HEK293 (cell line): ENCODE results near the gene SLC25A36.

ENCODE experiments used
- FEZF1 ChIP-seq: fragments of 450-650 bp; formaldehyde crosslinking; IDR thresholded peaks from 2 replicates; pipeline ENCODE4 v1.5.1; 2016; ENCODE audit warnings: missing biosample characterization, missing genetic modification characterization
- GFI1B ChIP-seq: fragments of 450-650 bp; formaldehyde crosslinking; IDR thresholded peaks from 2 replicates; pipeline ENCODE4 v1.5.1; 2016; ENCODE audit warnings: missing biosample characterization, missing genetic modification characterization
- GLI2 ChIP-seq: fragments of 450-650 bp; formaldehyde crosslinking; IDR thresholded peaks from 2 replicates; pipeline ENCODE4; 2017; ENCODE audit warnings: missing biosample characterization, missing genetic modification characterization, low read depth, borderline replicate concordance
- KLF16 ChIP-seq: fragments of 450-650 bp; formaldehyde crosslinking; IDR thresholded peaks from 2 replicates; pipeline ENCODE4 v1.5.1; 2017; ENCODE audit warnings: missing biosample characterization, missing genetic modification characterization
- KLF8 ChIP-seq: fragments of 450-650 bp; formaldehyde crosslinking; IDR thresholded peaks from 2 replicates; pipeline ENCODE4 v1.5.1; 2016; ENCODE audit warnings: missing biosample characterization, missing genetic modification characterization
- SCRT2 ChIP-seq: fragments of 450-650 bp; formaldehyde crosslinking; IDR thresholded peaks from 2 replicates; pipeline ENCODE4 v1.5.1; 2016; ENCODE audit warnings: missing biosample characterization, missing genetic modification characterization
- SETDB1 ChIP-seq: IDR thresholded peaks from one replicate; pipeline ENCODE4 v1.6.1; 2017; ENCODE audit warnings: mild to moderate bottlenecking, low read length, moderate library complexity, mixed read lengths; ENCODE audit not compliant: insufficient read length
- ZBTB6 ChIP-seq: fragments of 450-650 bp; formaldehyde crosslinking; IDR thresholded peaks from 2 replicates; pipeline ENCODE4 v1.5.1; 2017; ENCODE audit warnings: missing biosample characterization, missing genetic modification characterization
- ZFP69B ChIP-seq: fragments of 450-650 bp; formaldehyde crosslinking; IDR thresholded peaks from 2 replicates; pipeline ENCODE4 v1.5.1; 2016; ENCODE audit warnings: missing biosample characterization, missing genetic modification characterization
- ZNF112 ChIP-seq: fragments of 450-650 bp; formaldehyde crosslinking; IDR thresholded peaks from 2 replicates; pipeline ENCODE4 v1.5.0; 2017; ENCODE audit warnings: missing biosample characterization, missing genetic modification characterization
- ZNF121 ChIP-seq: fragments of 450-650 bp; formaldehyde crosslinking; IDR thresholded peaks from 2 replicates; pipeline ENCODE4 v1.5.1; 2016; ENCODE audit warnings: missing biosample characterization, missing genetic modification characterization
- ZNF184 ChIP-seq: fragments of 450-650 bp; IDR thresholded peaks from 2 replicates; pipeline ENCODE4 v1.5.1; 2018; ENCODE audit warnings: missing biosample characterization, mild to moderate bottlenecking, missing genetic modification characterization
- ZNF19 ChIP-seq: fragments of 450-650 bp; formaldehyde crosslinking; IDR thresholded peaks from 2 replicates; pipeline ENCODE4; 2016; ENCODE audit warnings: missing biosample characterization, missing genetic modification characterization, low read depth
- ZNF2 ChIP-seq: fragments of 450-650 bp; formaldehyde crosslinking; IDR thresholded peaks from 2 replicates; pipeline ENCODE4 v1.5.1; 2016; ENCODE audit warnings: missing biosample characterization, missing genetic modification characterization
- ZNF24 ChIP-seq: fragments of 450-650 bp; formaldehyde crosslinking; IDR thresholded peaks from 2 replicates; pipeline ENCODE4 v1.5.1; 2016; ENCODE audit warnings: missing biosample characterization, missing genetic modification characterization
- ZNF274 ChIP-seq, 2 experiments: fragments of 200-500 bp in 1 of 2; fragments of 450-650 bp in 1 of 2; sonication (Bioruptor generic) in 1 of 2; formaldehyde crosslinking in 1 of 2; IDR thresholded peaks; 2 replicates each; pipeline versions ENCODE4 v1.5.1 to v1.6.1; 2014 to 2016; ENCODE audit warnings: borderline replicate concordance in 1 of 2, inconsistent platforms in 1 of 2, low read length in 1 of 2, missing biosample characterization in 1 of 2, missing genetic modification characterization in 1 of 2
- ZNF366 ChIP-seq: fragments of 450-650 bp; formaldehyde crosslinking; conservative IDR thresholded peaks from 2 replicates; pipeline ENCODE4 v1.5.1; 2016; ENCODE audit warnings: missing biosample characterization, missing genetic modification characterization
- ZNF529 ChIP-seq: fragments of 450-650 bp; formaldehyde crosslinking; IDR thresholded peaks from 2 replicates; pipeline ENCODE4 v1.5.1; 2017; ENCODE audit warnings: missing genetic modification characterization, missing biosample characterization; ENCODE audit not compliant: insufficient replicate concordance
- ZNF558 ChIP-seq: fragments of 450-650 bp; formaldehyde crosslinking; IDR thresholded peaks from 2 replicates; pipeline ENCODE4 v1.5.1; 2016; ENCODE audit warnings: missing biosample characterization, missing genetic modification characterization
- ZNF580 ChIP-seq: fragments of 450-650 bp; formaldehyde crosslinking; IDR thresholded peaks from 2 replicates; pipeline ENCODE4 v1.5.1; 2016; ENCODE audit warnings: missing biosample characterization, missing genetic modification characterization
- ZNF623 ChIP-seq: fragments of 450-650 bp; formaldehyde crosslinking; IDR thresholded peaks from 2 replicates; pipeline ENCODE4 v1.5.1; 2016; ENCODE audit warnings: missing biosample characterization, missing genetic modification characterization
- ZNF639 ChIP-seq: fragments of 450-650 bp; formaldehyde crosslinking; IDR thresholded peaks from 2 replicates; pipeline ENCODE4 v1.5.1; 2016; ENCODE audit warnings: missing biosample characterization, missing genetic modification characterization
- TF ChIP-seq, protein P1 (sequence below): fragments of 450-650 bp; formaldehyde crosslinking; IDR thresholded peaks from 2 replicates; pipeline ENCODE4 v1.5.1; 2016; ENCODE audit warnings: missing biosample characterization, missing genetic modification characterization
- TF ChIP-seq, protein P2 (sequence below): fragments of 450-650 bp; formaldehyde crosslinking; IDR thresholded peaks from 2 replicates; pipeline ENCODE4 v1.5.1; 2017; ENCODE audit warnings: missing biosample characterization, missing genetic modification characterization
- TF ChIP-seq, protein P3 (sequence below): fragments of 450-650 bp; formaldehyde crosslinking; IDR thresholded peaks from 2 replicates; pipeline ENCODE4 v1.5.1; 2017; ENCODE audit warnings: missing biosample characterization, missing genetic modification characterization
- TF ChIP-seq, protein P4 (sequence below): fragments of 450-650 bp; formaldehyde crosslinking; IDR thresholded peaks from 2 replicates; pipeline ENCODE4 v1.5.1; 2017; ENCODE audit warnings: missing biosample characterization, missing genetic modification characterization

The SLC25A36 gene

DNA sequence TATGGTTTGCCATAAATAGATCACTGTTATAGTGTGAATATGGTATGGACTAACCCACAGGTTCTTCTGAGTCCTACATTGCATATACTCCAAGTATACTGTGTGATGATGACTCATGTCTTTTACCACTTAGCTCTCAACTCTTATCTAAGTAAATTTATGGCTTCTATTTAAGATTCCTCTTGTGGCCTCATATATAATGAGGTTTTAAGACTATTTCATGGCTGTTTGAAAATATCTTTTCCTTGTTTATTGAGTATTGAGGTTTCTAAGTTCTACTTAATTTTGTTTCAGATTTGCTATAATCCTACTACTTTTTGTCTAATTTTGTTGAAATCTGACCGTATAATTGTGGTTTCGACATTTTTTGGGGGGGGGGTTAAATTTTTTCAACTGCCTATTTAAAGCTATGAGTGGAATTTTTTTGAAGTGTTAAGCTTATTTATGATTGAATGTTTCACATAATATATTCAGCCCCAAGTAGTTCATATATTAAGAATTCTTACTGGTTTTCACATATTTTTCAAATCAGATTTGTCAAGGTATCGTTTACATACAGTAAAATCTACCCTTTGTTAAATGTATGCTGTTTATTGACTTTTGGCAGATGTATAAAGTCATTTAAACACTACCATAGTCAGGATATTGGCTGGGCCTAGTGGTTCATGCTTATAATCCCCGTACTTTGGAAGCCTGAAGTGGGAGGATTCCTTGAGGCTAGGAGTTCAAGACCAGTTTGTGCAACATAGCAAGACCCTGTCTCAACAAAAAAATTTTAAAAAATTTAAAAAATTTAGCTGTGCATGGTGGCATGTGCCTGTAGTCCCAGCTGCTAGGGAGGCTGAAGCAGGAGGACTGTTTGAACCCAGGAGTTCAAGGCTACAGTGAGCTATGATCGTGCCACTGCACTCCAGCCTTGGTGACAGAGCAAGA lies 11.7 kb downstream of the SLC25A36 start (continued):
- TF ChIP-seq ZNF366 (tag by site-specific recombination) (peak; percentile 96), GFI1B (tag by site-specific recombination) (peak; percentile 95; the same call in 1 of the 2 replicates), ZNF580 (tag by site-specific recombination) (0 out of 2 replicates have a peak, but pooled peaks have one; percentile 34), ZBTB6 (no peak), ZNF623 (tag by site-specific recombination) (no peak), ZNF639 (tag by site-specific recombination) (peak; percentile 71; the same call in 1 of the 2 replicates), GLI2 (tag by site-specific recombination) (peak; percentile 77), ZNF121 (tag by site-specific recombination) (no peak), ZNF112 (tag by site-specific recombination) (no peak), ZNF558 (tag by site-specific recombination) (peak; percentile 66; the same call in 1 of the 2 replicates), ZNF274 (IDR thresholded peaks at IDR 0.05; ENCODE audit: low read length) (no peak), ZNF274 (tag by site-specific recombination; IDR thresholded peaks at IDR 0.05; ENCODE audit: borderline replicate concordance) (no peak), KLF16 (tag by site-specific recombination) (peak; percentile 38; the same call in 1 of the 2 replicates), ZNF2 (tag by site-specific recombination) (peak; percentile 28; the same call in 1 of the 2 replicates), FEZF1 (tag by site-specific recombination) (peak; percentile 87), KLF8 (tag by site-specific recombination) (peak; percentile 81), SETDB1 (no peak), ZNF19 (tag by site-specific recombination) (no peak), ZNF184 (0 out of 2 replicates have a peak, but pooled peaks have one; percentile 14), ZNF24 (tag by site-specific recombination) (peak; percentile 75), ZNF529 (tag by site-specific recombination) (no peak), SCRT2 (tag by site-specific recombination) (peak; percentile 90; the same call in 1 of the 2 replicates), ZFP69B (tag by site-specific recombination) (peak; percentile 55; the same call in 1 of the 2 replicates)
- TF ChIP-seq, protein P1, sequence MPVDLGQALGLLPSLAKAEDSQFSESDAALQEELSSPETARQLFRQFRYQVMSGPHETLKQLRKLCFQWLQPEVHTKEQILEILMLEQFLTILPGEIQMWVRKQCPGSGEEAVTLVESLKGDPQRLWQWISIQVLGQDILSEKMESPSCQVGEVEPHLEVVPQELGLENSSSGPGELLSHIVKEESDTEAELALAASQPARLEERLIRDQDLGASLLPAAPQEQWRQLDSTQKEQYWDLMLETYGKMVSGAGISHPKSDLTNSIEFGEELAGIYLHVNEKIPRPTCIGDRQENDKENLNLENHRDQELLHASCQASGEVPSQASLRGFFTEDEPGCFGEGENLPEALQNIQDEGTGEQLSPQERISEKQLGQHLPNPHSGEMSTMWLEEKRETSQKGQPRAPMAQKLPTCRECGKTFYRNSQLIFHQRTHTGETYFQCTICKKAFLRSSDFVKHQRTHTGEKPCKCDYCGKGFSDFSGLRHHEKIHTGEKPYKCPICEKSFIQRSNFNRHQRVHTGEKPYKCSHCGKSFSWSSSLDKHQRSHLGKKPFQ (tag by site-specific recombination) = peak; percentile 97
- TF ChIP-seq, protein P2, sequence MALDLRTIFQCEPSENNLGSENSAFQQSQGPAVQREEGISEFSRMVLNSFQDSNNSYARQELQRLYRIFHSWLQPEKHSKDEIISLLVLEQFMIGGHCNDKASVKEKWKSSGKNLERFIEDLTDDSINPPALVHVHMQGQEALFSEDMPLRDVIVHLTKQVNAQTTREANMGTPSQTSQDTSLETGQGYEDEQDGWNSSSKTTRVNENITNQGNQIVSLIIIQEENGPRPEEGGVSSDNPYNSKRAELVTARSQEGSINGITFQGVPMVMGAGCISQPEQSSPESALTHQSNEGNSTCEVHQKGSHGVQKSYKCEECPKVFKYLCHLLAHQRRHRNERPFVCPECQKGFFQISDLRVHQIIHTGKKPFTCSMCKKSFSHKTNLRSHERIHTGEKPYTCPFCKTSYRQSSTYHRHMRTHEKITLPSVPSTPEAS = peak; percentile 36; the same call in 1 of the 2 replicates
- TF ChIP-seq, protein P3, sequence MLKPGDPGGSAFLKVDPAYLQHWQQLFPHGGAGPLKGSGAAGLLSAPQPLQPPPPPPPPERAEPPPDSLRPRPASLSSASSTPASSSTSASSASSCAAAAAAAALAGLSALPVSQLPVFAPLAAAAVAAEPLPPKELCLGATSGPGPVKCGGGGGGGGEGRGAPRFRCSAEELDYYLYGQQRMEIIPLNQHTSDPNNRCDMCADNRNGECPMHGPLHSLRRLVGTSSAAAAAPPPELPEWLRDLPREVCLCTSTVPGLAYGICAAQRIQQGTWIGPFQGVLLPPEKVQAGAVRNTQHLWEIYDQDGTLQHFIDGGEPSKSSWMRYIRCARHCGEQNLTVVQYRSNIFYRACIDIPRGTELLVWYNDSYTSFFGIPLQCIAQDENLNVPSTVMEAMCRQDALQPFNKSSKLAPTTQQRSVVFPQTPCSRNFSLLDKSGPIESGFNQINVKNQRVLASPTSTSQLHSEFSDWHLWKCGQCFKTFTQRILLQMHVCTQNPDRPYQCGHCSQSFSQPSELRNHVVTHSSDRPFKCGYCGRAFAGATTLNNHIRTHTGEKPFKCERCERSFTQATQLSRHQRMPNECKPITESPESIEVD = peak; percentile 100
- TF ChIP-seq, protein P4, sequence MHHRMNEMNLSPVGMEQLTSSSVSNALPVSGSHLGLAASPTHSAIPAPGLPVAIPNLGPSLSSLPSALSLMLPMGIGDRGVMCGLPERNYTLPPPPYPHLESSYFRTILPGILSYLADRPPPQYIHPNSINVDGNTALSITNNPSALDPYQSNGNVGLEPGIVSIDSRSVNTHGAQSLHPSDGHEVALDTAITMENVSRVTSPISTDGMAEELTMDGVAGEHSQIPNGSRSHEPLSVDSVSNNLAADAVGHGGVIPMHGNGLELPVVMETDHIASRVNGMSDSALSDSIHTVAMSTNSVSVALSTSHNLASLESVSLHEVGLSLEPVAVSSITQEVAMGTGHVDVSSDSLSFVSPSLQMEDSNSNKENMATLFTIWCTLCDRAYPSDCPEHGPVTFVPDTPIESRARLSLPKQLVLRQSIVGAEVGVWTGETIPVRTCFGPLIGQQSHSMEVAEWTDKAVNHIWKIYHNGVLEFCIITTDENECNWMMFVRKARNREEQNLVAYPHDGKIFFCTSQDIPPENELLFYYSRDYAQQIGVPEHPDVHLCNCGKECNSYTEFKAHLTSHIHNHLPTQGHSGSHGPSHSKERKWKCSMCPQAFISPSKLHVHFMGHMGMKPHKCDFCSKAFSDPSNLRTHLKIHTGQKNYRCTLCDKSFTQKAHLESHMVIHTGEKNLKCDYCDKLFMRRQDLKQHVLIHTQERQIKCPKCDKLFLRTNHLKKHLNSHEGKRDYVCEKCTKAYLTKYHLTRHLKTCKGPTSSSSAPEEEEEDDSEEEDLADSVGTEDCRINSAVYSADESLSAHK (tag by site-specific recombination) = peak; percentile 91
